Hypothalamus (tissue), 51 donors: ENCODE data around the gene METTL25B.
A peak's percentile ranks its signal among the peaks of the same experiment; 100 is the strongest.

Experiments
- DNase-seq, 51 donors: peaks; one replicate each; lab custom pipeline; 2025; lab: John Stamatoyannopoulos, UW

The METTL25B gene

DNA sequence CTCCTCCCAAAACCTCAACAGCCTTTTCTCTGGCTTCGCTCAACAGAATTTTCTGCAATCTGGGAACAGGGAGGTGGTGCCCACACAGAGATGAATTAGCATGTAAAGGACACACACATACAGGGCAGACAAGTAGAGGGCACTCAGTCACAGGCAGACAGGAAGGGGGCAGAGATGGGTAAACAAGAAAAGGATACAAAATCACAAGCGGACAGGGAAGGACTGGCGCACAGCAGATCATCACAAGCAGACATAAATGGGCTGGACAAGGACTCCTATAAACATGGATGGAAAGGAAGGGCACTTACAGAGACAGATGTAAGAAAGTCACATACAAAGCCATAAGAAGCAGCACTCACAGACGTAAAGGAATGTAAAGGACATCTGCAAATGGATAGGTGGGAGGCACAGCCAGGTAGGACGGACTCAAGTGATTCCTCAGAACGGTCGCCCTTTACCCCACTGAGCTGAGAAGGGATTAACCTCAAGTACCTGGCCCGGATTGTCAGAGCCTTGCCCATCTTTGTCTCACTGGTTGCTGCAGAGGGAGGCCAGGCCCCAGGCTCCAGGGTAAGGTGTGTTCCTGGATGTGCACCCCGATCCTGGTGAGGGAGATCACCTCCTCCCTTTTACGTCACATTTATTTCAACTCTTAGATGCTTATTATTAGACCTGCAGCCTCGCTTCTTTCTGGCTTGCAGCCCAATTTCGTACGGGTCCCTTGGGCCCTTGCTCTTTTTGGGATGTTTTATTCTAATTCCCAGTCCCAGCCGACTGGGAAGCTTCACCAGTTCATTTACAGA lies 38.2 kb downstream of the METTL25B start:
- peak in 12 of 51 donors; percentile 4 to 63 (median 45) for DNase-seq

DNA sequence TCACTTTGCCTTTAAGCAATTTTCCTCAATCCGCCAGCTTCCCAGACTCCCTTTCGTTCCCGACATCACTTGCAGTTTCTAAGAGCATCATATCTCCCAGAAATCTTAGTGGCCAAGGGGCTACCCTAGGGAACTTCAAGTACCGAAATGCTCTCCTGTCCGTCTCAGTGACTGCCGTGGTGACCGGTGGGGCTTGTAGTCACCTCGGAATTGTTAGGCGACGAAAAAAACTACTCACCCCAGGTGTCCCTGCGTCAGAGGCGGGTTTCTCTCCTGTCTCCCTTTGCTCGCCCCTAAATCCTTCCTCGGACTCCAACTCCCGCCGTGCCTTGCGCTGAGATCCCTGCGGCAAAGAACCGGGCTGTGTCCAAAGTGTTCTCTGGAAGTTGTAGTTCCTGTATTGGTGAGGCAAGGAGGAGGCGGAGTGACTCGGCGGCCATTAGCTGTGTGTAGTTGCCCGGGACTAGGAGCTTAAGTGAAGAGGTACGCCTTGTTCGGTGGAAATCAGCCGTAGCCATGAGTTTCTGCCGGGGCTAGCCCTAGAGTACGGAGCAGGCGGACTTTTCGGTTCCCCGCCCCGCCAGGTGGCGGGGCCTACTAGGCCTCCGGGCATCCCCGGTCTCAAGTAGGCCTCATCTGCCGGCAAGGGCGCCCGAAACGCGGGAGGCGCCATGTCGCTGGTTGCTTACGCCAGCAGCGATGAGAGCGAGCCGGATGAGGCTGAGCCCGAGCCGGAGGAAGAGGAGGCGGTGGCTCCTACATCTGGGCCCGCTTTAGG lies 39.0 kb downstream of the METTL25B start, which contains the start of gene PRCC:
Gene PRCC, plus strand, starts transcription at position 435 of the 778 bp plus-strand sequence. Its CDS starts 237 bp downstream, at position 672.
- peak; percentile 75 to 100 (median 99) for DNase-seq

DNA sequence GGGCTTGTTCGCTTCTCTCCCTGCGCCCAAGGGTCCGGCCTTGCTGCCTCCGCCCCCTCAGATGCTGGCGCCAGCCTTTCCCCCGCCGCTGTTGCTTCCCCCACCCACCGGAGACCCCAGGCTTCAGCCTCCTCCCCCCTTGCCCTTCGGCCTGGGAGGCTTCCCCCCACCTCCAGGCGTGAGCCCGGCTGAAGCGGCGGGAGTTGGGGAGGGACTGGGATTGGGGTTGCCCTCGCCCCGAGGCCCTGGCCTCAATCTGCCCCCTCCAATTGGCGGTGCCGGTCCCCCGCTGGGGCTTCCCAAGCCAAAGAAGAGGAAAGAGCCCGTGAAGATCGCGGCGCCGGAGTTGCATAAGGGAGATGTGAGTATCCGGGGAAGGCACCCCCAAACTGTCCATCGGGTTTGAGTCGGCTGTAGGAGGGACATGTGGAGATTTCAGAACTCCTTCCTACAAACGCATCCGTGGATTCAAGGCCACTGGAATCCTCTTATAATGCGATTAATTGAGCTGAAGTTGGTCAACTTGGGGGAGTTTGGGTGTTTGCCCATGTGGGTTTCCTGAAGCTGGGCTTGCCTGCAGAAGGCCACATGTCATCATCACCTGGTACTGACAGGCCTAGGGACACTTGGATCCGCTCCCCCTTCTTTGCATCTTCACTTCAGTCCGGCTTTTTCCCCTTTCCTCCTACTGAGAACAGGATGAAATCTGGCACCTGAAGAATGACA lies 39.8 kb downstream of the METTL25B start:
- DNase-seq: peak in 20 of 51 donors; percentile 8 to 65 (median 36)

DNA sequence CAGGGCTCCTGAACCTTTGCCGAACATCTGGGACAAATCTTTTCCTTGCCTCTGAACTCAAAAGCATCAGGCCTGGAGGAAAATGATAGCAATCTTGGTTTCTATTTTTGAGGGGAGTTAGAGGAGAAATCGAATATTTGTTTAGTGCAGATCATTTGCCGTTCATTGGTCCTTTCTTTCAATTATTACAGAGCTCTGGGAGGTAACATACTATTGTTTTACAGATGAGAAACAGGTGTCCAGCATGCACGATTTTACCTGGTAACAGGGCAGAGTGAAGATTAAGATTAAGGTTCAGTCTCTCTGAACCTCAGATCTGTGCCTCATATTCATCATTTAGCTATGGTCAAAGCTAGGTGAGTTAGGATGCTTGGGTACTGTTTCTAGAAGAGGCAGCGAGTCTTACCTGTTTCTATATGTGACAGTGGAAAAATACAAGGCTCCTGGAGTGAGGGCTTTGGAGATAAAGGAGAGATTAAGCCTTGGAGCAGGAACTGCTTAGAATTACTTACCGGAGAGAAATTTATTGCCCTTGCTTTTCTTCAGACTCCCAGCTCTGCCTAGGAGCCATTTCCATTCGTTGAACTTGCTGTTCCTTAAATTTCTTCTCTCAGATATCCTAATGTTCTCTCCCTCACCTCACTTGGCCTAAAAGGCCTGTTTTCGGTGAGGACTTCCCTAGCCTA lies 40.5 kb downstream of the METTL25B start:
- DNase-seq: no peak

DNA sequence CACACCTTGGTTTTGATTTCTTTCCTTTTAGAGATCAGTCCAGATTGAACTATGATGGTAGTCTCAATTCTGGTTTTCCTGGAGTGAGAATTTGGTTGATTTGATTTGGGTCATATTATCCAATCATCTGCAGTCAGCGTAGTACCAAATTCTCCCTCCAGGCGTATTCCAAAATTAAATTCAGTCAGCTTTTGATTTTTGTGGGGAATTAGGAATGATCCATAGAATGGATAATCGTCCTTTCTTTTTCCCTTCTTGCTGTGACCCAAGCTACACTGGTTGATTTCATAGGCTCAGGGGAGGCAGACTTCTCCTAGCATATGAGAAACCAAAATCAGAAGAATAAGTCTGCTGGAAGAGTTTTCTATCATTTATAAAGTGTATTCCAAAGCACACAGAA lies 44.0 kb downstream of the METTL25B start:
- no peak for DNase-seq

DNA sequence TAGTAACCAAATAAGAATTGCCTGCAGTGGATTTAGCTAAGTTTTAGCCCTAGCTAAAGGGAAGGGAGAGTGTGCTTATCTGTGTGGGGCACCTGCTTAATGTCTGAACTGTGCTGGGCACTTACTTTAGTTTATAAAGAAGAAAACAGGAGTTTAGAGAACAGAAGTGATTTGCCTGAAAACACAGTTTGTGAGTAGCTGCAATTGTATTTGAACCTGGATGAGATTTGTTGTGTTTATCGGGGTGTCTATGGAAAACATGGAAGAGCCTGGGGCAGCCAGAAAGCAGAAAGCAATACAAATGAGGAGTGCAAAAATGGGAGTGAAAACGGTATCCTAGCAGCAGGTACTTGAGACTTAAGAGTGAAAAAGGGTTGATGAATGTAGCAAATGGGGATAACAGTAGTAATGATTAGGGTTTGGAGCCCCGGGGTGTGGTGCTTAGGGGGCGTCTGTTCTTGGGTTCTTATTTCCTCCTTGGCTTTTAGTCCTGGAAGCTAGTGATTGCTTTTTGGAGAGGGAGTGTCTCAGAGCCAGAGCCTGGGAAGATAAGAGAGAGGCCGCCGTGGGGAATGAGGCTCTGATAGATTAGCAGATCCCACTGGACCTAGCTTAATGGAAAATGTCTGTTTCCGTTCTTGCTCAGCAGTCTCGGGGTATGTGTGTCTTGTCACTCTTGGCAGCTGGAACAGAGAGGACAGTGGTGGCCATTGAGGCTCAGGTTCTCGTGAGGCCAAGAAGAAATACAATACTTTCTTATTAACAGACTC lies 44.6 kb downstream of the METTL25B start:
- DNase-seq: peak in 3 of 51 donors; percentile 2 to 12 (median 5)

DNA sequence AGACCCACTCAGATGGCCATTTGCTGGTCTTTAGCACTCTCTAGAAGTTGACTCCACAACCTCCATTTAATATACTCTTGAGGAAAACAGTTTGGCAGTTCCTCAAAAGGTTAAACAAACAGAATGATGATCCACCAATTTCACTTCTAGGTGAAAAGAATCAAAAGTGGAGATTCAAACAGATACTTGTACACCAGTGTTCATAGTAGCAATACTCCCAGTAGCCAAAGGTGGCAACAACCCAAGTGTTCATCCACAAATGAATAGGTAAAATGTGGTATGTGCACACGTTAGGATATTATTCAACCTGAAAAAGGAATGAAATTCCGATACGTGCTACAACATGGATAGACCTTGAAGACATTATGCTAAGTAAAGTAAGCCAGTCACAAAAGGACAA lies 45.3 kb downstream of the METTL25B start:
- no peak for DNase-seq

DNA sequence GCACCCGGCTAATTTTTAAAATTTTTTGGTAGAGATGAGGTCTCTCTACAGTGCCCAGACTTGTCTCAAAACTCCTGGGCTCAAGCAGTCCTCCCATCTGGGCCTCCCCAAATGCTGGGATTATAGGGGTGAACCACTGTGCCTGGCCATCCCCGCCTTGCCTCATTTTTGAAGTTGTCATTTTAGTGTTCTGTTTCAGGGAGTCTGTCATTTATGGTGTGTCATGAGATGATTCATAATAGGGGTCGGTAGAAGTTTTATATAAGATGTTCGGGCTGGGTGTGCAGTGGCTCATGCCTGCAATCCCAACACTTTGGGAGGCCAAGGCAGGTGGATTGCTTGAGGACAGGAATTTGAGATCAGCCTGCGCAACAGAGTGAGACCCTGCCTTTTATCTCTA lies 47.5 kb downstream of the METTL25B start:
- DNase-seq: no peak

DNA sequence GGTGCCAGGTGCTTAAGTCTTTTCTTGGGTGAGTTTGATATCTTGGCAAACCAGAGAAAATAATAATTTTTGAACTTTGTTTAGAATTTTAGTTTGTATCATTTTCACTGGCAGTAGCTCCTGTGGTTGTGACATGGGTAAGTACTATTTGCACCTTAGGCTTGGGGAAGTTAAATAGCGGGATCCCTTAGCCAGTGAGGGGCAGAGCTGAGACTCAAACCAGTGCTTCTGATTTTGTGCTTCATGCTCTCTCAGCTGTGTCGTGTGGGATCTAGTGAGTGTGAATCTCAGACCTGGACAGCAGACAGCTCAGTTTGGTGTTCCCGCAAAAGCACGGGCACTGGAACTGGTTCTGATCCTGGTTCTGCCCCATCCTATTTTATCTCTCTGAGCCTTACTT lies 48.7 kb downstream of the METTL25B start:
- DNase-seq: no peak

DNA sequence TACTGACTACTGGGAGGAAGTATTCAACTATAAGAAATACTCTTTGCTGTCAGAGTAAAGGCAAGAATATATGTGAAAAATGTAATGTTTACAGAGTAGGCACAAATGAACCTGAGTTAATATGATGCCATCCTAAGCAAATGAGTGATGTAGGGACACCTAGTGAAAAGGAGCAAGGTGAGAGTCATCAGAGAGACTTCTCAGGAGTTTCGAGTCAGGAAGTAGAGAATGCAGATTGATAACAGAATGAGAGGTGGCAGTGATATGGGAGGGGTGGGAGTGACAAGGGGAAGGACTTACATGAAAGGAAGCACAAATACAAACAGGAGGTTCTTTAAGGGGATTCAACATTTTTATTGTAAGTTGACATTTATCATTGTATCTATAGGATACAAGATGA lies 49.3 kb downstream of the METTL25B start:
- no peak for DNase-seq

DNA sequence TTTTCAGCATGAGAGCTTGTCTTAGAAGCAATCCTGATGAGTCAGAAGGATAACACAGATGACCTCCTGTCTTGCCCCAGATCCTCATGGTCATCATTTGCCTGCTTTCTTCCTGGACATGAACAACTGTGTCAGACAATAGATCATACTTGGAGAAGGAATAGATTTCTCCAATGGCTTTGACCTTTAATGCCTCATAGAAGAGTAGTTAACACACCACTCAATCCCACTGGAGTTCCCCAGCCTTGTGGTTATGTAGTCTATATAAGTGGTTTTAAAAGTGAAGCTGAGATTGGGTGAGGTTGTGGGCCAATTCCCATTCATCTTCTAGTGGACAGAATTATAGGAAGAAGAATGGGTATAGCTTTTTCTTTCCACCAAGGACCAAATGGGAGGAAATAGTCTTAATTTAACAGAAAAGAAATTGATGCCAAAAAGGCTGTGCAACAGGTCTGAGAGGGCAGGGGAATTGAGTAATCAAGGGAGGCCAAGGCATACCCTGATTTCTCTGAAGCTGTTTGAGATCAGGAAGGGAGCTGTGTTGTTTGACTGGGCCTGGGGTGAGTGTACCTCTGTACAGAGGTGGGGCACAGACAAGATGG lies 53.4 kb downstream of the METTL25B start:
- DNase-seq: no peak

DNA sequence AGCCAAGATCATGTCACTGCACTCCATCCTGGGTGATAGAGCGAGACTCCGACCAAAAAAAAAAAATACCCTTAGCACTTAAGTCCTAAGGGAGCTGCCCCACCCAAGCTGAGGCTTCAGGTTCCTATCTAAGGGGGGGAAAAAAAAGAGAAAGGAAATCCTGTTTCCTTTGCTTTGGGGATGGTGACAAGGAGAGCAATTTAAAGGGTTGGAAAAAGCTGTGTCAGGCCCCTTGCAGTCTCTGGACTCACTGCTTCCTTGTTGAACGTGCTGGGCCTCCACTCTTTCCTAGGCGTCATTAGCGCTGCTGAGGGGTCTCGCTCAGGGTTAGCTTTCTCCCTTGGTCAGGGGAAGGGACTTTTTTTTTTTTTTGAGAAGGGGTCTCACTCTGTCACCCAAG lies 57.2 kb downstream of the METTL25B start:
- no peak for DNase-seq
